ENCODE data around the gene PNRC1.

The PNRC1 gene

GRCh38 chr6:89066940-89067646, 13.5 kb upstream of the PNRC1 start:
- H3K9me3 ChIP-seq (ENCODE audit: severe bottlenecking), result no peaks in the 10 kb centered on the region
- H3K27ac ChIP-seq, result no peak overlapping the region
- H3K4me3 ChIP-seq (ENCODE audit: low read depth, low read length), result no peak overlapping the region
- DNase-seq, result no peak
- H3K27me3 ChIP-seq (ENCODE audit: insufficient read depth, low read depth, severe bottlenecking), result no peaks in the 10 kb centered on the region
- TF ChIP-seq CTCF (IDR thresholded peaks at IDR 0.05; ENCODE audit: low read depth, low read length), result no peak
- H3K36me3 ChIP-seq, result no peaks in the 10 kb centered on the region

GRCh38 chr6:89067796-89068195, 12.8 kb upstream of the PNRC1 start:
- no peak for TF ChIP-seq CTCF (IDR thresholded peaks at IDR 0.05; ENCODE audit: low read depth, low read length)
- no peak overlapping the region for H3K27ac ChIP-seq
- H3K27me3 ChIP-seq (ENCODE audit: insufficient read depth, low read depth, severe bottlenecking), result no peaks in the 10 kb centered on the region
- no peak for DNase-seq
- H3K4me3 ChIP-seq (ENCODE audit: low read depth, low read length), result no peak overlapping the region
- no peaks in the 10 kb centered on the region for H3K9me3 ChIP-seq (ENCODE audit: severe bottlenecking)
- H3K36me3 ChIP-seq, result no peaks in the 10 kb centered on the region

- Histone ChIP-seq H3K27ac (no peak overlapping the region), H3K9me3 (ENCODE audit: severe bottlenecking) (no peaks in the 10 kb centered on the region), H3K27me3 (ENCODE audit: insufficient read depth, low read depth, severe bottlenecking) (no peaks in the 10 kb centered on the region), H3K4me3 (ENCODE audit: low read depth, low read length) (no peak overlapping the region), H3K36me3 (no peaks in the 10 kb centered on the region)
- no peak for DNase-seq
- no peak for TF ChIP-seq CTCF (IDR thresholded peaks at IDR 0.05; ENCODE audit: low read depth, low read length)
Measured at GRCh38 chr6:89068695-89069094, 11.9 kb upstream of the PNRC1 start.

GRCh38 chr6:89069536-89070163, 10.9 kb upstream of the PNRC1 start:
- Histone ChIP-seq H3K4me3 (ENCODE audit: low read depth, low read length) (no peak overlapping the region), H3K9me3 (ENCODE audit: severe bottlenecking) (no peaks in the 10 kb centered on the region), H3K36me3 (no peaks in the 10 kb centered on the region), H3K27ac (no peak overlapping the region), H3K27me3 (ENCODE audit: insufficient read depth, low read depth, severe bottlenecking) (no peaks in the 10 kb centered on the region)
- no peak for TF ChIP-seq CTCF (IDR thresholded peaks at IDR 0.05; ENCODE audit: low read depth, low read length)
- no peak for DNase-seq

GRCh38 chr6:89071036-89071435, 9.5 kb upstream of the PNRC1 start:
- Histone ChIP-seq H3K9me3 (ENCODE audit: severe bottlenecking) (no peaks in the 10 kb centered on the region), H3K4me3 (ENCODE audit: low read depth, low read length) (no peak overlapping the region), H3K27ac (no peak overlapping the region), H3K27me3 (ENCODE audit: insufficient read depth, low read depth, severe bottlenecking) (no peaks in the 10 kb centered on the region), H3K36me3 (no peaks in the 10 kb centered on the region)
- TF ChIP-seq CTCF (IDR thresholded peaks at IDR 0.05; ENCODE audit: low read depth, low read length), result no peak
- no peak for DNase-seq

Data from WERI-Rb-1 (cell line).